ENCODE results near the gene SLX9.
A peak's percentile ranks its signal among the peaks of the same experiment; 100 is the strongest.

Gene SLX9

DNA sequence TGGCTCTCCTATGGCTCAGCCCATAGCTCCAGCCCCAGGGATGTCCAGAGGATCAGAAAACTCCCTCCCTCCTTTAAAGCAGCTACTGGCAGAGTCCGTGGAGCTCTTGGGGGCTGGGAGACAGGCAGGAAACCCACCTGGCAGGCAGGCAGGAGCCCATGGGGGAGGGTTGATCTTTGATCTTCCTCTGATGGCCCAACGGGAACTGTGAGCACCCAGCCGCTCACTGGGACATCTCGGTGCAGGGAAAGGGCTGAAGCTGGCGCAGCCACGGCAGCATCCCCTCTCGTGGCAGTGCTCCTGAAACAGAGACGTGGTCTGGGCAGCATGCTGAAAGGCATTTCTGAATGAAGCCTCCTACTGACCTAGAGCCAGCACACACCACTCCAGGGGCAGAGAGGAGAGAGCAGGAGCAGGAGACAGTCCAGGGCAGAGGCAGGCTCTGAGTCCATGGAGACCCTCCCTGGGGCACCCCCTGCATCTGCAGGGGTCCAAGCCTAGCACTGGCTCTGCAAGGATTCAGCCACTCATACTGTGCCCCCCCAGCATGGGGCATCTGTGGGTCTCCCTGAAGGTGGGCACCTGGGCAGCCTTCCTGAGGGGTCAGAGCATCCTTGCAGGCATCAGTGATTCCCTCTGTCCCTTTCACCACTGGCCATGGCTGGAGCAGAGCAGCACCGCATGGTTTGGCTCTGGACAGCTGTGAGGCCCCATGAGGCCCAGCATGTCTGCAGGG lies 4.9 kb upstream of the SLX9 start:
- H3K27me3 ChIP-seq (ENCODE audit: low read depth, low read length), result peaks cover 6% of the 10 kb centered on the region

DNA sequence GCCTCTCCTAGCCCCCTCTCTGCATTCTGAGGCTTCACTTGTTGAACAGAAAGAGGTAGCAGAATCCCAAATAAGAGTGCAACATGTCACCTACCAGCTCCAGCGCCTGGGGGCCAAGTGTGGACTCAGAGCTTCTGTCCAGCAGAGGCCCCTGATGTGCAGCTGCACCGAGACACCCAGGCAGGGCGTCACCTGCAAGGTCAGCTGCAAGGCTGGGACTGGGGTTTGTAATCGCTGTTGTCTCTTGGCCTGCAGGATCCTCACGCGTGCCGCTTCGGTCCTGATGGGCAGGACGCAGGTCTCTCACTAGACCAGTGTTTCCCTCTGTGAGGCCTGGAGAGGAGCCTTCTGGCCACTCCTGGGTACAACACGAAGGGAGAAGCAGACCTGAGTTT lies 4.3 kb upstream of the SLX9 start:
- H3K36me3 ChIP-seq (ENCODE audit: control insufficient read depth in 1 of 2, insufficient read depth in 2 of 2, low read length in 2 of 2), result no peaks in the 10 kb centered on the region
- peaks cover under 1 to 25% of the 10 kb centered on the region in 2 donors for H3K4me1 ChIP-seq (ENCODE audit: control insufficient read depth in 1 of 2, insufficient read depth in 2 of 2, low read length in 2 of 2)
- no peak overlapping the region for H3K4me3 ChIP-seq (ENCODE audit: low read depth in 1 of 2, low read length in 2 of 2)
- H3K9me3 ChIP-seq (ENCODE audit: control insufficient read depth in 1 of 2, low read length in 2 of 2), result no peaks in the 10 kb centered on the region
- H3K27me3 ChIP-seq (ENCODE audit: low read depth, low read length), result peaks cover 4% of the 10 kb centered on the region
- no peak overlapping the region for H3K27ac ChIP-seq (ENCODE audit: low read length)

More for the DNA sequence above, 4.9 kb upstream of the SLX9 start:
- Histone ChIP-seq H3K9me3 (ENCODE audit: control insufficient read depth in 1 of 2, low read length in 2 of 2) (no peaks in the 10 kb centered on the region), H3K4me1 (ENCODE audit: control insufficient read depth in 1 of 2, insufficient read depth in 2 of 2, low read length in 2 of 2) (peaks cover 0 to 23% of the 10 kb centered on the region in 2 donors), H3K4me3 (ENCODE audit: low read depth in 1 of 2, low read length in 2 of 2) (no peak overlapping the region), H3K36me3 (ENCODE audit: control insufficient read depth in 1 of 2, insufficient read depth in 2 of 2, low read length in 2 of 2) (no peaks in the 10 kb centered on the region), H3K27ac (ENCODE audit: low read length) (no peak overlapping the region)

GRCh38 chr21:44938772-44939531 lies 877 bp upstream of the SLX9 start:
- no peaks in the 10 kb centered on the region for H3K9me3 ChIP-seq (ENCODE audit: control insufficient read depth in 1 of 2, low read length in 2 of 2)
- peaks cover 8 to 29% of the 10 kb centered on the region in 2 donors for H3K4me1 ChIP-seq (ENCODE audit: control insufficient read depth in 1 of 2, insufficient read depth in 2 of 2, low read length in 2 of 2)
- H3K27ac ChIP-seq (ENCODE audit: low read length), result no peak overlapping the region
- H3K27me3 ChIP-seq (ENCODE audit: low read depth, low read length), result no peaks in the 10 kb centered on the region
- peaks cover 2 to 8% of the 10 kb centered on the region in 2 donors for H3K36me3 ChIP-seq (ENCODE audit: control insufficient read depth in 1 of 2, insufficient read depth in 2 of 2, low read length in 2 of 2)
- H3K4me3 ChIP-seq (ENCODE audit: low read depth in 1 of 2, low read length in 2 of 2), result peak overlapping the region; percentile 90 to 96

DNA sequence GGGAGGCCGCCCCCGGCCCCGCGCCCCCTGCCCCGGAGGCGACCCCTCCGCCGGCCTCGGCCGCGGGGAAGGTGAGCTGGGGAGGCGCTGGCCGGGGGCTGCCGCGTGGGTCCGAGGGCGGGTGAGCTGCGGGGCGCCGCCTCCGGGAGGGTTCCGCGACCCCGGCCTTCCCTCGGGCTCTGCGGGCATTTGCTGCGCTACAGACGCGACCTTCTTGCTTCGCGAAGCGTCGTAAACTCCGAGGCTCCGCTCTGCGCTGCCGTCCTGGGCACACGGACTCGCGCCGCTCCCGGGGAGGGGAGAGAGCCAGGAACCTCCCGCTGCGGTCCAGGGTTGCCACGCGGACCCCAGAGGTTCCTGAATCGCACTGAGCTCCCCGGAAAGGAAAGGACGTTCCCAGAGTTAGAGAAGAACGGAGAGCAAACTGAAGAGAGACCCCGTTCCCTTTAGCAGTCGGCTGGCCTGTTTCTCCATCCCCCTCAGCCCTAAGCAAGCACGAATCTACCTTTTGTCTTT lies 345 bp downstream of the SLX9 start:
- no peaks in the 10 kb centered on the region for H3K27me3 ChIP-seq (ENCODE audit: low read depth, low read length)
- peaks cover 8 to 29% of the 10 kb centered on the region in 2 donors for H3K4me1 ChIP-seq (ENCODE audit: control insufficient read depth in 1 of 2, insufficient read depth in 2 of 2, low read length in 2 of 2)
- H3K27ac ChIP-seq (ENCODE audit: low read length), result peak overlapping the region; percentile 16
- peak overlapping the region; percentile 90 to 96 for H3K4me3 ChIP-seq (ENCODE audit: low read depth in 1 of 2, low read length in 2 of 2)
- H3K36me3 ChIP-seq (ENCODE audit: control insufficient read depth in 1 of 2, insufficient read depth in 2 of 2, low read length in 2 of 2), result peaks cover 10 to 21% of the 10 kb centered on the region in 2 donors
- H3K9me3 ChIP-seq (ENCODE audit: control insufficient read depth in 1 of 2, low read length in 2 of 2), result no peaks in the 10 kb centered on the region

DNA sequence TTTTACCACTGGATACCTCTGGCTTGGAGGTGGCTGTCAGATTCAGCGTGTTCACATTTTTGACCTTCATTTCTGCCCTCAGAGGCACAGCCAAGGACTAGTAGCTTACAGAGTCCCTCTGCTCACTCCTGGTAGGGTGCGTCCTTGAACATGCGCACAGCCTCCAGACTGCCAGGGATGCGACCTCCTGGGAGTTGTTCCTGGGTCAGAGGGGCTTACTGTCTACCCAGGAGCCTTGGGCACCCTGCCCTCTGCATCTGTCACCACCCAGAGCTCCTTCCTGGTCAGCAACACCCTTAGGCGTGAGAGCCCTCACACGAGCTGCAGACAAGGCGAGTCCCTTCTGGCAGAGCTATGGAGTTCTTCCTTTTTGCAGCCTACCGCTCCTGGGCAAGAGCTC lies 1.7 kb downstream of the SLX9 start:
- peaks cover 8 to 29% of the 10 kb centered on the region in 2 donors for H3K4me1 ChIP-seq (ENCODE audit: control insufficient read depth in 1 of 2, insufficient read depth in 2 of 2, low read length in 2 of 2)
- H3K36me3 ChIP-seq (ENCODE audit: control insufficient read depth in 1 of 2, insufficient read depth in 2 of 2, low read length in 2 of 2), result peaks cover 13 to 25% of the 10 kb centered on the region in 2 donors
- H3K9me3 ChIP-seq (ENCODE audit: control insufficient read depth in 1 of 2, low read length in 2 of 2), result no peaks in the 10 kb centered on the region
- peak overlapping the region in 1 of 2 donors; percentile 96 for H3K4me3 ChIP-seq (ENCODE audit: low read depth in 1 of 2, low read length in 2 of 2)
- H3K27ac ChIP-seq (ENCODE audit: low read length), result no peak overlapping the region
- H3K27me3 ChIP-seq (ENCODE audit: low read depth, low read length), result no peaks in the 10 kb centered on the region

DNA sequence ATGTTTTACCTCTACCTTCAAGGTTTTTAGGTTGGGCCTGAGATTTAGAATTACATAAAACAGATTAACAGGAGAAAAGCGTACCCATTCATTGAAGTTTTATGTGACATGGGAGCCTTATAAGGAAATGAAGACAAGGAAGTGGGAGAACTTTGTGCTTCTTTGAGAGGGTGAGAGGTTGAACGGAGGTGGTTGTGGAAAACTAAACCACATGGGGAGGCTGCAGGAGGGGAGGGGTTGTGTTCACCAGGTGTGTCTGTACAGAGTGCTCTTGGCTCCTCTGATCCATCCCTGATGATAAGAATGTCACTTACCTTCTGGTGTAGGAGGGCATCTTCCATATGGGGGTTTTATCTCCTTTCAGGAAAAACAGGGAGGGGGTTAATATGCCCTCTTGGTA lies 2.7 kb downstream of the SLX9 start:
- Histone ChIP-seq H3K36me3 (ENCODE audit: control insufficient read depth in 1 of 2, insufficient read depth in 2 of 2, low read length in 2 of 2) (peaks cover 13 to 33% of the 10 kb centered on the region in 2 donors), H3K4me1 (ENCODE audit: control insufficient read depth in 1 of 2, insufficient read depth in 2 of 2, low read length in 2 of 2) (peaks cover 8 to 29% of the 10 kb centered on the region in 2 donors), H3K27ac (ENCODE audit: low read length) (no peak overlapping the region), H3K27me3 (ENCODE audit: low read depth, low read length) (no peaks in the 10 kb centered on the region), H3K4me3 (ENCODE audit: low read depth in 1 of 2, low read length in 2 of 2) (no peak overlapping the region), H3K9me3 (ENCODE audit: control insufficient read depth in 1 of 2, low read length in 2 of 2) (no peaks in the 10 kb centered on the region)

- H3K27me3 ChIP-seq (ENCODE audit: low read depth, low read length), result no peaks in the 10 kb centered on the region
- no peaks in the 10 kb centered on the region for H3K9me3 ChIP-seq (ENCODE audit: control insufficient read depth in 1 of 2, low read length in 2 of 2)
- H3K4me3 ChIP-seq (ENCODE audit: low read depth in 1 of 2, low read length in 2 of 2), result no peak overlapping the region
- H3K4me1 ChIP-seq (ENCODE audit: control insufficient read depth in 1 of 2, insufficient read depth in 2 of 2, low read length in 2 of 2), result peaks cover 8 to 29% of the 10 kb centered on the region in 2 donors
- peaks cover 13 to 39% of the 10 kb centered on the region in 2 donors for H3K36me3 ChIP-seq (ENCODE audit: control insufficient read depth in 1 of 2, insufficient read depth in 2 of 2, low read length in 2 of 2)
- H3K27ac ChIP-seq (ENCODE audit: low read length), result no peak overlapping the region
Observed at GRCh38 chr21:44943005-44943685, 3.3 kb downstream of the SLX9 start.

DNA sequence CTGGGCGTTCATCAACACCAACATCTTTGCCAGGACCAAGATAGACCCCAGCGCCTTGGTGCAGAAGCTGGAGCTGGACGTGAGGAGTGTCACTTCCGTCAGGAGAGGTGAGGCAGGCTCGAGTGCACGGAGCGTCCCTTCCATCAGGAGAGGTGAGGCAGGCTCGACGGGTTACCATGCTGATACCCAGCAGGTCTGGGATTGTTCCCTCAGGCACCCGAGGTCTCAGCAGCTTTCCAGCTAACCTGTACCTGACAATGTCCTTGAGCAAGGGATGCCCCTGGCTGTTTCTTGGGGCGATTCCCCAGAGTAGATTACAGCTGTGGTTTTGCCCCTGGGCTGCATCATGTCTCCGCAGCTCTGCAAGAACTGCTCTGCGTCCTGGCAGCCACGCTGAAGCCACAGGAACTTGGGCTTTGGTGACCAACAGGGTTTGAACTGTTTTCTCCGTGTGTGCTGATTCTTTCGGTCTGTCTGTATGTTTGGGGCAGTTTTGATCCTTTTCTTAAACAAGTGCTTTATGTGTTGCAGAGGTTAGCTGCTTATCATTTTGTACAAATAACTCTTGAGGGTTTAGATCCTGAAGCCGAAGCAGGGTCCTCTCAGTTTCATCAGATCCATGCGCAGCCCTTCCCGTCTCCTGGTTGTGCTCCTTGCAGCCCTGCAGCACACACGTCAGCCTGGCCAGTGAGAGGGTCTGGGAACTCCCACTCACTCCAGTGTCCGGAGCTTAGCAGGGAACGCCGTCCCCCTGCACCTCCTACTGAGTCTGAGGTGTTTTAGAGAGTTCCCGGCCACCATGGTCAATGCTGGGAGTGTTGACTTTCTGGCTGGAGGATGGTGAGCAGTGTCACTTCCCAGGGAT lies 4.1 kb downstream of the SLX9 start:
- Histone ChIP-seq H3K27ac (ENCODE audit: low read length) (no peak overlapping the region), H3K9me3 (ENCODE audit: control insufficient read depth in 1 of 2, low read length in 2 of 2) (no peaks in the 10 kb centered on the region), H3K4me3 (ENCODE audit: low read depth in 1 of 2, low read length in 2 of 2) (no peak overlapping the region), H3K36me3 (ENCODE audit: control insufficient read depth in 1 of 2, insufficient read depth in 2 of 2, low read length in 2 of 2) (peaks cover 13 to 39% of the 10 kb centered on the region in 2 donors), H3K27me3 (ENCODE audit: low read depth, low read length) (no peaks in the 10 kb centered on the region), H3K4me1 (ENCODE audit: control insufficient read depth in 1 of 2, insufficient read depth in 2 of 2, low read length in 2 of 2) (peaks cover 8 to 27% of the 10 kb centered on the region in 2 donors)

DNA sequence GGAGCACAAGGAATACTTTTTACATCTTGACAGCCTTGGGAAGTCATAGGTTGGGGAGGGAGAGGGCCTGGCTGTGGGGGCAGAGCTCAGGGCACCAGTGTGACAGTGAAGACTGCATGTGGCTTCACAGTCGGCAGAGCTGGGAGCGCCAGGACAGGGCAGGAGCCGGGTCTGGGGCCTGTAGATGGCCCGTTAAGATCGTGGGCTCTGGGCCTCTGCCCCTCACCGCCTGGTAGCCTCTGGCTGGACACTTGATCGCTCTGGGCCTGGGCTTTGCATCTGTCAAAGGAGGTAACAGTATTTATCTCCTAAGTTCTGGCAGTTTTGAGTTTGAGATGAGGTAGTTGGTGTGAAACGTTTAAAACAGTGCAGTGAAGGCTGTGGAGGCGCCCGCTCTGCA lies 4.8 kb downstream of the SLX9 start:
- Histone ChIP-seq H3K27ac (ENCODE audit: low read length) (no peak overlapping the region), H3K4me1 (ENCODE audit: control insufficient read depth in 1 of 2, insufficient read depth in 2 of 2, low read length in 2 of 2) (peaks cover 8 to 26% of the 10 kb centered on the region in 2 donors), H3K4me3 (ENCODE audit: low read depth in 1 of 2, low read length in 2 of 2) (no peak overlapping the region), H3K36me3 (ENCODE audit: control insufficient read depth in 1 of 2, insufficient read depth in 2 of 2, low read length in 2 of 2) (peaks cover 13 to 39% of the 10 kb centered on the region in 2 donors), H3K27me3 (ENCODE audit: low read depth, low read length) (no peaks in the 10 kb centered on the region), H3K9me3 (ENCODE audit: control insufficient read depth in 1 of 2, low read length in 2 of 2) (no peaks in the 10 kb centered on the region)

DNA sequence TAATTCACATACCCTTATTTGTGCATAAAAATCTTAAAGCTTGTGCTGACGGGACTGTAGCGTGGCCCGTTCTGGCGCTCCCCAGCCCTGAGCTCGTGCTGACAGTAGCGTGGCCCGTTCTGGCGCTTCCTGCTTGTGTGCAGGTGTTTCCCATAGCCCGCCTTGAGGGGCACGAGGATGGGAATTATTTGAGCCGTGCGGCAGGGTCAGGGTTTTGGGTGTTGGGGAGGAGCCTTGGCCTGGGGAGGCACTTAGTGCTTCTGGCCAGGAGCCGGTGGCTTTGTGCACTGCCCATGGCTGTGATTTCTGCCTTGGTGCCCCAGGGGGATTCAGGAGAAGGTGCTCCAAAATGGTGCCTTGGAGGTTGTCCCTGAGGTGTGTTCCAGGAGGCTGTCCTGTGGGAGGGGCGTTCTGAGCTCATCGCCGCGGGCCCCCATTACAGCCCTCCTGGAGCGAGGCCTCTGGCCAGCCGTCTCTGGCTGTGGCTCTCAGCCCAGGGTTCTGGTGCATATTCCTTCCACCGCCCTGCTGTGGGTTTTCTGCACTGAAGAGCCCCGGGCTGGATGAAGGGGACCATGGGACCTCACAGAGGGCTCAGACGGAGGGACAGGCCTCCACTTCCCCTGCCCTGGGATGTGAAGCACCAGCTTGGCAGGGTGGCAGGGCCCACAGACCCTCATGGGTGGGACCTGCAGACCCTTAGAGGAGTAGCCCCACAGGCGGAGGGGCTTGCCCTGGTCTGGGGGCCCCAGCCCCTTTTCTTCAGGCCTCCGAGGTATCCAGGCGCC lies 6.6 kb downstream of the SLX9 start:
- H3K36me3 ChIP-seq (ENCODE audit: control insufficient read depth in 1 of 2, insufficient read depth in 2 of 2, low read length in 2 of 2), result peaks cover 13 to 42% of the 10 kb centered on the region in 2 donors
- no peaks in the 10 kb centered on the region for H3K27me3 ChIP-seq (ENCODE audit: low read depth, low read length)
- H3K27ac ChIP-seq (ENCODE audit: low read length), result no peak overlapping the region
- no peaks in the 10 kb centered on the region for H3K9me3 ChIP-seq (ENCODE audit: control insufficient read depth in 1 of 2, low read length in 2 of 2)
- no peak overlapping the region for H3K4me3 ChIP-seq (ENCODE audit: low read depth in 1 of 2, low read length in 2 of 2)
- peaks cover 8 to 24% of the 10 kb centered on the region in 2 donors for H3K4me1 ChIP-seq (ENCODE audit: control insufficient read depth in 1 of 2, insufficient read depth in 2 of 2, low read length in 2 of 2)

Measured in muscle layer of duodenum (tissue), 2 donors.